ENCODE data around the gene CPA1. TPM values are rescaled to one million over a fixed set of nuclear protein-coding genes. Genes with fewer than 3 reads are reported as not detected.

CPA1 gene
- total and polyA plus RNA-seq, 2 of the 13 experiments (the other 11 are each of a cell fraction or from before 2014, with no cell fraction given): 0.20 to 0.58 TPM

GRCh38 chr7:130398526-130399090 lies 18.3 kb downstream of the CPA1 start:
- no peak for FAIRE-seq
- POLR2A ChIA-PET: no interaction called here

More at GRCh38 chr7:130398526-130399090, 18.3 kb downstream of the CPA1 start:
- Histone ChIP-seq H3K36me3 (replicated peaks in 1 of 2; ENCODE audit: control insufficient read depth in 1 of 2, insufficient read depth in 2 of 2, low read length in 2 of 2) (no peaks in the 10 kb centered on the region; a peak in 1 of 5 replicates), H3K4me1 (ENCODE audit: insufficient read depth, low read length) (no peaks in the 10 kb centered on the region), H2AFZ (ENCODE audit: low read length) (no peak overlapping the region), H3K9me3 (ENCODE audit: low read length) (no peaks in the 10 kb centered on the region), H3K27ac (ENCODE audit: extremely low read length, insufficient read depth, low read length) (no peak overlapping the region), H3K79me2 (ENCODE audit: insufficient read depth, low read length) (no peaks in the 10 kb centered on the region), H3K4me3 (replicated peaks in 1 of 3; ENCODE audit: insufficient read depth in 1 of 3, low read depth in 2 of 3, low read length in 3 of 3) (no peak overlapping the region), H4K20me1 (ENCODE audit: insufficient read depth, low read length) (no peaks in the 10 kb centered on the region), H3K27me3 (ENCODE audit: control insufficient read depth in 1 of 2, insufficient read depth in 2 of 2, low read length in 2 of 2) (no peaks in the 10 kb centered on the region), H3K4me2 (ENCODE audit: low read depth, low read length) (no peak overlapping the region), H3K9ac (ENCODE audit: insufficient read depth, low read depth, low read length) (no peak overlapping the region)
- CTCF ChIA-PET (ENCODE audit: low intra/inter-chr PET ratio, low total read pairs): no interaction called here
- in situ Hi-C loops (cut with HindIII; ENCODE audit: extremely low pct_ligation_motif_present, low pct_unique_long_range_greater_than_20kb) (no loop called here), intact Hi-C loops (cut with micrococcal nuclease; ENCODE audit: unreplicated experiment) (no loop called here)
- no TSS peak for BruUV-seq (replicated peaks)
- DNase-seq (ENCODE audit: low spot score): no peak
- TF ChIP-seq CBX1 (IDR thresholded peaks at IDR 0.05; ENCODE audit: low read depth) (no peak), ZKSCAN1 (IDR thresholded peaks at IDR 0.05; ENCODE audit: low read length) (no peak), KDM2A (CRISPR knock-in tag; IDR thresholded peaks at IDR 0.05; ENCODE audit: borderline replicate concordance, low read depth) (no peak), CBX5 (CRISPR knock-in tag; IDR thresholded peaks at IDR 0.05; ENCODE audit: borderline replicate concordance) (no peak), ZNF460 (CRISPR knock-in tag; IDR thresholded peaks at IDR 0.05; ENCODE audit: borderline replicate concordance) (no peak), MTA3 (CRISPR knock-in tag; IDR thresholded peaks at IDR 0.05) (no peak), ZNF510 (CRISPR knock-in tag; IDR thresholded peaks at IDR 0.05; ENCODE audit: low read depth) (no peak), TMF1 (CRISPR knock-in tag; IDR thresholded peaks at IDR 0.05; ENCODE audit: low read depth) (no peak), PLSCR1 (CRISPR knock-in tag; IDR thresholded peaks at IDR 0.05; ENCODE audit: borderline replicate concordance) (no peak), HCFC1 (IDR thresholded peaks at IDR 0.05; ENCODE audit: low read depth, low read length) (no peak), MNT (IDR thresholded peaks at IDR 0.05) (no peak), MYNN (CRISPR knock-in tag; IDR thresholded peaks at IDR 0.05; ENCODE audit: low read depth) (no peak), ZNF350 (CRISPR knock-in tag; IDR thresholded peaks at IDR 0.05; ENCODE audit: borderline replicate concordance, low read depth) (no peak), HNRNPUL1 (IDR thresholded peaks at IDR 0.05; ENCODE audit: low read depth, low read length) (no peak), ATRX (CRISPR knock-in tag; IDR thresholded peaks at IDR 0.05; ENCODE audit: borderline replicate concordance) (no peak)
- no peak for ATAC-seq
- 86% methylated on average over 8 of the region's 8 CpGs for WGBS (ENCODE audit: low lambda C conversion rate)
